ENCODE results near the gene PDZRN4.

PDZRN4 gene

GRCh38 chr12:41577995-41578394 is 389.9 kb downstream of the PDZRN4 start:
- TF ChIP-seq, protein P1, sequence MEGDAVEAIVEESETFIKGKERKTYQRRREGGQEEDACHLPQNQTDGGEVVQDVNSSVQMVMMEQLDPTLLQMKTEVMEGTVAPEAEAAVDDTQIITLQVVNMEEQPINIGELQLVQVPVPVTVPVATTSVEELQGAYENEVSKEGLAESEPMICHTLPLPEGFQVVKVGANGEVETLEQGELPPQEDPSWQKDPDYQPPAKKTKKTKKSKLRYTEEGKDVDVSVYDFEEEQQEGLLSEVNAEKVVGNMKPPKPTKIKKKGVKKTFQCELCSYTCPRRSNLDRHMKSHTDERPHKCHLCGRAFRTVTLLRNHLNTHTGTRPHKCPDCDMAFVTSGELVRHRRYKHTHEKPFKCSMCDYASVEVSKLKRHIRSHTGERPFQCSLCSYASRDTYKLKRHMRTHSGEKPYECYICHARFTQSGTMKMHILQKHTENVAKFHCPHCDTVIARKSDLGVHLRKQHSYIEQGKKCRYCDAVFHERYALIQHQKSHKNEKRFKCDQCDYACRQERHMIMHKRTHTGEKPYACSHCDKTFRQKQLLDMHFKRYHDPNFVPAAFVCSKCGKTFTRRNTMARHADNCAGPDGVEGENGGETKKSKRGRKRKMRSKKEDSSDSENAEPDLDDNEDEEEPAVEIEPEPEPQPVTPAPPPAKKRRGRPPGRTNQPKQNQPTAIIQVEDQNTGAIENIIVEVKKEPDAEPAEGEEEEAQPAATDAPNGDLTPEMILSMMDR (IDR thresholded peaks at IDR 0.05): no peak

DNA sequence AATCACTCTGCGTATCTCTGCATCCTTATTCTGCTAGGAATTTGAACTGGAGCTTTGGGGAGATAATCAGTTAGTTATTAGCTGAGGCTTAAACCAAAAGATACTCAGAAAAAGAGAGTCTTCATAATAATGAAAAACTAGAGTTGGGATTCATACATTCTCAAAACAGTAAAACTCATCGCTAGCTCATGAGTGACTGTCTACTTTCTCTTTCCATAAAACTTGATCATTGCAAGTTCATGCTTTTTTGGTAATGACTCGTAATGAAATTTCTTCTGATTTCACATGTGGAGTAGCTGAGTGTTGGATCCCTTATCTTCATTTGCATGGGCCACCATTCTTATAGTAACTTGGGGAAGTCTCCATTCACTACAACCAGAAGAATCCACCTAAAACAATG is 397.7 kb downstream of the PDZRN4 start:
- TF ChIP-seq, protein P1 (IDR thresholded peaks at IDR 0.05): no peak

- TF ChIP-seq, protein P1 (IDR thresholded peaks at IDR 0.05): no peak
Measured at GRCh38 chr12:41587574-41587973, 399.5 kb downstream of the PDZRN4 start.

GRCh38 chr12:41589878-41590277 is 401.8 kb downstream of the PDZRN4 start:
- TF ChIP-seq, protein P1 (IDR thresholded peaks at IDR 0.05): no peak

GRCh38 chr12:41596190-41596589 is 408.1 kb downstream of the PDZRN4 start:
- TF ChIP-seq, protein P1 (IDR thresholded peaks at IDR 0.05): no peak

- TF ChIP-seq, protein P1 (IDR thresholded peaks at IDR 0.05): no peak
Measured at GRCh38 chr12:41604830-41605229, 416.7 kb downstream of the PDZRN4 start.

DNA sequence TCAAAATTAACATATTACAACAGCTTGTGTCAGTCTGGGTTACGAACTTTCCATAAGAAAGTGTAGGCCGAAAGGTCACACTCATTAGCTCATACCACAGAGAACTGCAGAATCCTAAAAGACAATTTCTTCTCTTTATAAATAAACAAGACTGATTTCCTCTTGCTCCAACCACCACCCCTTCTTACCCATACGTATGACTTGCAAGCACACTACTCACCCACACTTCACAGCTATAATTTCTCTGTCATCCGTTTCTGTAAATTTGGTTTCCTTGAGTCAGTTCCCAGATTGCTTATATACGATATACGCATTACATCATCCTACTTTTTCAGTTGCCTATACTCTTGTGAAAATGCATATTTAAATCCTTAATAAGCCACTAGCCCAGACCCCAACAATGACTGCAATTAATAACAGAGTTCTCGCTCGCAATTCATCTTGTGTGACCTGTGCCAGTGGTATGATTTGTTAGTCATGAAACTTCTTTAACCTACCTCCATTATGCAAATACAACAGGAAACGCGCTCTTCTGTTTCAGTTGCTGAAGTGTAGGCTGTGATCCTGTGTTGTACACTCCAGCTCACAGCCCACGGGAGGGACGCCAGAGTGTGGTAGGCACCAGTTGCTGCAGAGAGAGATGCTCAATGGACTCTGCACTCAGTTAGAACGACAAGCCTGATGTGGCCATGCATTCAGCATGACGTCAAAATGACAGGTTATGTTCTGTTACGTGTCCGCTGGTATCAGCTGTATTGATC is 417.6 kb downstream of the PDZRN4 start:
- TF ChIP-seq, protein P1 (IDR thresholded peaks at IDR 0.05): no peak

All from LNCAP (cell line).